Activated naive CD8-positive, alpha-beta T cell treated with anti-CD3 and anti-CD28 coated beads, Interleukin-2, amount 10 ng/mL, durations not matched to agents 7 days and 5 days (primary cell): ENCODE results near the gene PNKP. TPM values are rescaled to one million over a fixed set of nuclear protein-coding genes. Genes with fewer than 3 reads are reported as not detected.

ENCODE experiments used
- ATAC-seq: fragments of 150-1000 bp; cut with Tn5 transposase; one replicate; pipeline ENCODE4 v1.10.0; 2021; ENCODE audit warnings: low read depth, moderate library complexity
- POLR2A ChIA-PET: fragments of 350-600 bp; sonication (Branson Sonifier 250); formaldehyde crosslinking; loops from one replicate; lab custom pipeline; 2021; ENCODE audit warnings: antibody characterized with exemption; lab: Charles Lee
- DNase-seq: peaks from one replicate; pipeline ENCODE4 v3.0.0; 2021
- H3K27ac Mint-ChIP-seq: one replicate; pipeline ENCODE4 v1.8.0; 2022; ENCODE audit warnings: mild to moderate bottlenecking, mixed read lengths
- H3K27me3 Mint-ChIP-seq: one replicate; pipeline ENCODE4 v1.8.0; 2022; ENCODE audit warnings: mild to moderate bottlenecking, moderate library complexity, mixed read lengths
- H3K36me3 Mint-ChIP-seq: one replicate; pipeline ENCODE4 v1.8.0; 2021; ENCODE audit warnings: mild to moderate bottlenecking, mixed read lengths
- H3K4me1 Mint-ChIP-seq: one replicate; pipeline ENCODE4 v1.8.0; 2021; ENCODE audit warnings: mixed read lengths
- H3K4me3 Mint-ChIP-seq: one replicate; pipeline ENCODE4 v1.8.0; 2022; ENCODE audit warnings: mild to moderate bottlenecking, moderate library complexity, mixed read lengths
- H3K9me3 Mint-ChIP-seq: one replicate; pipeline ENCODE4 v1.8.0; 2021; ENCODE audit warnings: mixed read lengths
- total RNA-seq, 2 experiments: library from RNA; stranded (reverse); gene quantifications; one replicate each; pipeline ENCODE4 v1.2.3, GENCODE V29; 2021

The PNKP gene
- total RNA-seq, 2 experiments from 2014 or later = 144 to 160 TPM

- peak; percentile 90 for DNase-seq
- ATAC-seq = peak; percentile 85
- no peak overlapping the region for H3K4me3 Mint-ChIP-seq
- peak overlapping the region; percentile 94 for H3K27ac Mint-ChIP-seq
- peaks cover 4% of the 10 kb centered on the region for H3K36me3 Mint-ChIP-seq
- H3K27me3 Mint-ChIP-seq = no peaks in the 10 kb centered on the region
- H3K9me3 Mint-ChIP-seq = no peaks in the 10 kb centered on the region
- peaks cover 32% of the 10 kb centered on the region for H3K4me1 Mint-ChIP-seq
- POLR2A ChIA-PET = interaction anchor here (0.7 to 2.0 kb wide), 11 partner anchors 8 to 280 kb away, joined by 3 to 17 read pairs (median 6); partner anchors contain the start of genes AKT1S1, ATF5, FUZ and IL4I1
These were observed 2.3 kb upstream of the PNKP start for GRCh38 chr19:49869484-49870308.

GRCh38 chr19:49869009-49869483 lies 1.7 kb upstream of the PNKP start:
- POLR2A ChIA-PET = interaction anchor here (0.7 to 2.0 kb wide), 11 partner anchors 8 to 279 kb away, joined by 3 to 17 read pairs (median 6); partner anchors contain the start of genes AKT1S1, ATF5, FUZ and IL4I1
- Mint-ChIP-seq H3K4me1 (peaks cover 31% of the 10 kb centered on the region), H3K27ac (no peak overlapping the region), H3K27me3 (no peaks in the 10 kb centered on the region), H3K36me3 (peaks cover 6% of the 10 kb centered on the region), H3K9me3 (no peaks in the 10 kb centered on the region), H3K4me3 (no peak overlapping the region)
- DNase-seq (peak; percentile 85), ATAC-seq (peak; percentile 25)

GRCh38 chr19:49864890-49865289 lies 2.5 kb downstream of the PNKP start:
- POLR2A ChIA-PET = interaction anchor here (0.8 kb wide), 1 partner anchor 14 kb away, joined by 3 read pairs; no protein-coding TSS in a partner anchor

GRCh38 chr19:49863935-49864320 lies 3.4 kb downstream of the PNKP start:
- DNase-seq = no peak
- Mint-ChIP-seq H3K27ac (no peak overlapping the region), H3K4me1 (peaks cover 20% of the 10 kb centered on the region), H3K27me3 (no peaks in the 10 kb centered on the region), H3K4me3 (no peak overlapping the region), H3K36me3 (peaks cover 13% of the 10 kb centered on the region), H3K9me3 (no peaks in the 10 kb centered on the region)
- no peak for ATAC-seq
- POLR2A ChIA-PET = interaction anchor here (1.1 to 1.4 kb wide), 3 partner anchors 11 to 16 kb away, joined by 3 to 5 read pairs (median 3); partner anchors contain the start of gene PTOV1

More at GRCh38 chr19:49864890-49865289, 2.5 kb downstream of the PNKP start:
- no peaks in the 10 kb centered on the region for H3K27me3 Mint-ChIP-seq
- DNase-seq (no peak), ATAC-seq (no peak)
- peaks cover 20% of the 10 kb centered on the region for H3K4me1 Mint-ChIP-seq
- H3K27ac Mint-ChIP-seq = no peak overlapping the region
- H3K4me3 Mint-ChIP-seq = no peak overlapping the region
- H3K9me3 Mint-ChIP-seq = no peaks in the 10 kb centered on the region
- H3K36me3 Mint-ChIP-seq = peaks cover 13% of the 10 kb centered on the region

GRCh38 chr19:49863254-49863934 lies 4.0 kb downstream of the PNKP start:
- Mint-ChIP-seq H3K36me3 (peaks cover 14% of the 10 kb centered on the region), H3K4me1 (peaks cover 18% of the 10 kb centered on the region), H3K9me3 (no peaks in the 10 kb centered on the region), H3K27ac (no peak overlapping the region), H3K27me3 (no peaks in the 10 kb centered on the region), H3K4me3 (no peak overlapping the region)
- POLR2A ChIA-PET = interaction anchor here (1.1 to 1.4 kb wide), 3 partner anchors 12 to 15 kb away, joined by 3 to 5 read pairs (median 3); partner anchors contain the start of gene PTOV1
- DNase-seq (peak; percentile 25), ATAC-seq (no peak)

- ATAC-seq (no peak), DNase-seq (peak; percentile 42)
- H3K4me3 Mint-ChIP-seq = no peak overlapping the region
- POLR2A ChIA-PET = interaction anchor here (1.2 to 1.4 kb wide), 2 partner anchors 12 to 13 kb away, joined by 3 to 5 read pairs; partner anchors contain the start of gene PTOV1
- H3K4me1 Mint-ChIP-seq = peaks cover 17% of the 10 kb centered on the region
- no peaks in the 10 kb centered on the region for H3K27me3 Mint-ChIP-seq
- no peak overlapping the region for H3K27ac Mint-ChIP-seq
- peaks cover 14% of the 10 kb centered on the region for H3K36me3 Mint-ChIP-seq
- no peaks in the 10 kb centered on the region for H3K9me3 Mint-ChIP-seq
These were observed 4.8 kb downstream of the PNKP start for GRCh38 chr19:49862391-49863253.

- peaks cover 14% of the 10 kb centered on the region for H3K36me3 Mint-ChIP-seq
- POLR2A ChIA-PET = no interaction called here
- H3K27me3 Mint-ChIP-seq = no peaks in the 10 kb centered on the region
- no peaks in the 10 kb centered on the region for H3K9me3 Mint-ChIP-seq
- no peak for ATAC-seq
- no peak overlapping the region for H3K27ac Mint-ChIP-seq
- H3K4me3 Mint-ChIP-seq = no peak overlapping the region
- no peak for DNase-seq
- H3K4me1 Mint-ChIP-seq = peaks cover 16% of the 10 kb centered on the region
These were observed 5.6 kb downstream of the PNKP start for GRCh38 chr19:49861541-49862378.

- Mint-ChIP-seq H3K4me1 (peaks cover 13% of the 10 kb centered on the region), H3K27me3 (no peaks in the 10 kb centered on the region), H3K27ac (no peak overlapping the region), H3K36me3 (peaks cover 14% of the 10 kb centered on the region), H3K4me3 (no peak overlapping the region), H3K9me3 (no peaks in the 10 kb centered on the region)
- POLR2A ChIA-PET = interaction anchor here (1.1 kb wide), 1 partner anchor 41 kb away, joined by 3 read pairs; no protein-coding TSS in a partner anchor
- DNase-seq = no peak
- ATAC-seq = no peak
These were observed 6.3 kb downstream of the PNKP start for GRCh38 chr19:49861107-49861506.

- H3K36me3 Mint-ChIP-seq = peaks cover 12% of the 10 kb centered on the region
- no peaks in the 10 kb centered on the region for H3K9me3 Mint-ChIP-seq
- POLR2A ChIA-PET = interaction anchor here (1.1 kb wide), 1 partner anchor 41 kb away, joined by 3 read pairs; no protein-coding TSS in a partner anchor
- no peak overlapping the region for H3K27ac Mint-ChIP-seq
- H3K4me1 Mint-ChIP-seq = peaks cover 8% of the 10 kb centered on the region
- no peaks in the 10 kb centered on the region for H3K27me3 Mint-ChIP-seq
- no peak overlapping the region for H3K4me3 Mint-ChIP-seq
- DNase-seq (peak; percentile 26), ATAC-seq (no peak)
These were observed 6.9 kb downstream of the PNKP start for GRCh38 chr19:49860336-49861102.

GRCh38 chr19:49859682-49860335 lies 7.6 kb downstream of the PNKP start:
- no peaks in the 10 kb centered on the region for H3K27me3 Mint-ChIP-seq
- DNase-seq = no peak
- POLR2A ChIA-PET = interaction anchor here (1.1 kb wide), 1 partner anchor 40 kb away, joined by 3 read pairs; no protein-coding TSS in a partner anchor
- peaks cover 5% of the 10 kb centered on the region for H3K4me1 Mint-ChIP-seq
- H3K36me3 Mint-ChIP-seq = peaks cover 10% of the 10 kb centered on the region
- no peak overlapping the region for H3K4me3 Mint-ChIP-seq
- no peak overlapping the region for H3K27ac Mint-ChIP-seq
- H3K9me3 Mint-ChIP-seq = no peaks in the 10 kb centered on the region
- no peak for ATAC-seq
